Prostate gland (tissue), 2 donors: Measurements from ENCODE around the gene PBX3. TPM values are rescaled to one million over a fixed set of nuclear protein-coding genes. Genes with fewer than 3 reads are reported as not detected.

Experiments
- DNase-seq: peaks from one replicate; pipeline ENCODE4 v3.0.0-alpha.2; 2019; ENCODE audit warnings: low spot score
- H3K27ac ChIP-seq, 2 donors: fragments of 200-600 bp; sonication (generic); 2 replicates each; pipeline ENCODE4 v1.5.1; 2017 to 2019
- H3K27me3 ChIP-seq: fragments of 200-600 bp; sonication (generic); replicated peaks from 2 replicates; pipeline ENCODE4 v1.5.1; 2019; ENCODE audit not compliant: insufficient read depth
- H3K36me3 ChIP-seq, 2 donors: fragments of 200-600 bp; sonication (generic); 1 replicate in 1 of 2; 2 replicates in 1 of 2; pipeline versions ENCODE4 v1.5.1 to v1.8.1; 2017 to 2019
- H3K4me1 ChIP-seq: fragments of 200-600 bp; sonication (generic); replicated peaks from 2 replicates; pipeline ENCODE4 v1.5.1; 2019
- H3K4me3 ChIP-seq, 2 donors: fragments of 200-600 bp; sonication (generic); 2 replicates each; pipeline ENCODE4 v1.5.1; 2017 to 2019
- H3K9me3 ChIP-seq: fragments of 200-600 bp; sonication (generic); 2 replicates; pipeline ENCODE4 v1.5.1; 2017
- CTCF ChIP-seq, 4 experiments: fragments of 200-600 bp in 2 of 4; fragments of 450-650 bp in 2 of 4; sonication (generic) in 2 of 4; IDR thresholded peaks; 1 replicate in 3 of 4; 2 replicates in 1 of 4; pipeline ENCODE4 v1.5.1; 2016 to 2019; ENCODE audit warnings: antibody characterized with exemption in 4 of 4, mild to moderate bottlenecking in 2 of 4, moderate library complexity in 2 of 4
- POLR2A ChIP-seq: fragments of 450-650 bp; IDR thresholded peaks from one replicate; pipeline ENCODE4 v1.6.1; 2016; ENCODE audit warnings: antibody characterized with exemption, mild to moderate bottlenecking
- POLR2AphosphoS5 ChIP-seq: sonication (generic); formaldehyde crosslinking; IDR thresholded peaks from one replicate; pipeline ENCODE4 v1.6.1; 2017; ENCODE audit warnings: antibody characterized with exemption
- WGBS: methylation state at CpG from one replicate; pipeline ENCODE4 v1.1.5; 2018; 5-methylcytosine and 5-hydroxymethylcytosine counted together
- intact Hi-C: fragments of 100-400 bp; cut with DNase I; formaldehyde crosslinking; loops from one replicate; pipeline ENCODE4 v1.14.2; 2022
- total RNA-seq, 2 donors: library from RNA; depleted of rRNA; stranded (reverse); fragments of >200 nt; gene quantifications; one replicate each; pipeline ENCODE4 v1.1.0, GENCODE V29; 2016

Gene PBX3
- total RNA-seq, 2 donors from 2014 or later, result 48.5 to 77.6 TPM

- TF ChIP-seq POLR2A, result no peak
- TF ChIP-seq CTCF (IDR thresholded peaks at IDR 0.05), result no peak
- no peak for TF ChIP-seq POLR2AphosphoS5
- intact Hi-C loops, result no loop called here
- DNase-seq, result no peak
- no peaks in the 10 kb centered on the region for H3K36me3 ChIP-seq
- WGBS, result 94% methylated on average over 3 of the region's 3 CpGs
- H3K9me3 ChIP-seq, result no peaks in the 10 kb centered on the region
- no peaks in the 10 kb centered on the region for H3K4me1 ChIP-seq
- H3K27me3 ChIP-seq, result no peaks in the 10 kb centered on the region
- no peak overlapping the region for H3K27ac ChIP-seq
- H3K4me3 ChIP-seq, result no peak overlapping the region
Measured at GRCh38 chr9:125850106-125850632, 103.0 kb downstream of the PBX3 start.

- Histone ChIP-seq H3K27ac (no peak overlapping the region), H3K36me3 (no peaks in the 10 kb centered on the region), H3K9me3 (no peaks in the 10 kb centered on the region), H3K4me3 (no peak overlapping the region), H3K27me3 (no peaks in the 10 kb centered on the region), H3K4me1 (no peaks in the 10 kb centered on the region)
- WGBS, result 35% methylated on average over 1 of the region's 1 CpG
- DNase-seq, result peak; percentile 8
- intact Hi-C loops, result no loop called here
- no peak for TF ChIP-seq CTCF (IDR thresholded peaks at IDR 0.05)
- no peak for TF ChIP-seq POLR2AphosphoS5
- TF ChIP-seq POLR2A, result no peak
Measured at GRCh38 chr9:125850763-125851162, 103.6 kb downstream of the PBX3 start.

- H3K36me3 ChIP-seq, result no peaks in the 10 kb centered on the region
- WGBS, result 39% methylated on average over 2 of the region's 2 CpGs
- H3K4me1 ChIP-seq, result no peaks in the 10 kb centered on the region
- no peak for DNase-seq
- H3K4me3 ChIP-seq, result no peak overlapping the region
- H3K27ac ChIP-seq, result no peak overlapping the region
- intact Hi-C loops, result no loop called here
- no peaks in the 10 kb centered on the region for H3K9me3 ChIP-seq
- TF ChIP-seq POLR2A, result no peak
- TF ChIP-seq POLR2AphosphoS5, result no peak
- no peak for TF ChIP-seq CTCF (IDR thresholded peaks at IDR 0.05)
- H3K27me3 ChIP-seq, result no peaks in the 10 kb centered on the region
Measured at GRCh38 chr9:125851979-125852378, 104.8 kb downstream of the PBX3 start.

- Histone ChIP-seq H3K36me3 (no peaks in the 10 kb centered on the region), H3K27ac (no peak overlapping the region), H3K27me3 (no peaks in the 10 kb centered on the region), H3K9me3 (no peaks in the 10 kb centered on the region), H3K4me3 (no peak overlapping the region), H3K4me1 (no peaks in the 10 kb centered on the region)
- TF ChIP-seq CTCF (IDR thresholded peaks at IDR 0.05) (no peak), POLR2A (no peak), POLR2AphosphoS5 (no peak)
- intact Hi-C loops, result no loop called here
- DNase-seq, result no peak
- WGBS, result 62% methylated on average over 2 of the region's 2 CpGs
Measured at GRCh38 chr9:125852386-125852785, 105.2 kb downstream of the PBX3 start.

GRCh38 chr9:125854553-125855275, 107.5 kb downstream of the PBX3 start:
- Histone ChIP-seq H3K4me1 (no peaks in the 10 kb centered on the region), H3K27ac (no peak overlapping the region), H3K9me3 (no peaks in the 10 kb centered on the region), H3K36me3 (no peaks in the 10 kb centered on the region), H3K27me3 (no peaks in the 10 kb centered on the region), H3K4me3 (no peak overlapping the region)
- no peak for DNase-seq
- intact Hi-C loops, result no loop called here
- TF ChIP-seq POLR2AphosphoS5 (no peak), POLR2A (no peak), CTCF (IDR thresholded peaks at IDR 0.05) (no peak)
